H9 (cell line): ENCODE data around the gene DYRK3. TPM values are rescaled to one million over a fixed set of nuclear protein-coding genes. Genes with fewer than 3 reads are reported as not detected.

Source experiments
- DNase-seq: peaks from one replicate; pipeline ENCODE4 v3.0.0-alpha.2; 2017
- H2AFZ ChIP-seq: one replicate; pipeline ENCODE4 v1.6.1; 2013; ENCODE audit warnings: mild to moderate bottlenecking, low read length, control low read depth, moderate library complexity
- H2AK5ac ChIP-seq: 2 replicates; pipeline ENCODE4 v1.6.1; 2013; ENCODE audit warnings: low read length, control low read depth, mixed read lengths; ENCODE audit not compliant: insufficient read length
- H2BK120ac ChIP-seq: one replicate; pipeline ENCODE4 v1.6.1; 2013; ENCODE audit warnings: low read depth, mild to moderate bottlenecking, low read length, control low read depth, inconsistent platforms; ENCODE audit not compliant: poor library complexity, severe bottlenecking
- H2BK12ac ChIP-seq: 2 replicates; pipeline ENCODE4 v1.6.1; 2013; ENCODE audit warnings: low read length, control low read depth, mixed read lengths, low read depth; ENCODE audit not compliant: insufficient read length
- H2BK15ac ChIP-seq: 2 replicates; pipeline ENCODE4 v1.6.1; 2013; ENCODE audit warnings: low read depth, low read length, control low read depth
- H2BK20ac ChIP-seq: one replicate; pipeline ENCODE4 v1.6.1; 2013; ENCODE audit warnings: low read depth, mild to moderate bottlenecking, low read length, control low read depth, inconsistent platforms; ENCODE audit not compliant: poor library complexity, severe bottlenecking
- H2BK5ac ChIP-seq: 2 replicates; pipeline ENCODE4 v1.6.1; 2013; ENCODE audit warnings: low read length, control low read depth, mixed read lengths; ENCODE audit not compliant: insufficient read length
- H3K14ac ChIP-seq: 2 replicates; pipeline ENCODE4 v1.6.1; 2013; ENCODE audit warnings: low read length, control low read depth; ENCODE audit not compliant: insufficient read depth
- H3K18ac ChIP-seq: 2 replicates; pipeline ENCODE4 v1.6.1; 2013; ENCODE audit warnings: low read depth, mild to moderate bottlenecking, mixed read lengths, low read length, control low read depth; ENCODE audit not compliant: insufficient read length
- H3K23ac ChIP-seq: 2 replicates; pipeline ENCODE4 v1.6.1; 2013; ENCODE audit warnings: low read length, control low read depth, mixed read lengths, low read depth; ENCODE audit not compliant: insufficient read length
- H3K23me2 ChIP-seq: 2 replicates; pipeline ENCODE4 v1.6.1; 2013; ENCODE audit warnings: low read depth, mild to moderate bottlenecking, mixed read lengths, low read length, control low read depth; ENCODE audit not compliant: insufficient read length, poor library complexity, severe bottlenecking
- H3K27ac ChIP-seq: 2 replicates; pipeline ENCODE4 v1.5.1; 2013; ENCODE audit warnings: low read length, control low read depth, mixed read lengths, low read depth; ENCODE audit not compliant: insufficient read length
- H3K27me3 ChIP-seq: 2 replicates; pipeline ENCODE4 v1.6.1; 2013; ENCODE audit warnings: low read length, control low read depth, inconsistent platforms; ENCODE audit not compliant: insufficient read depth
- H3K4ac ChIP-seq: 2 replicates; pipeline ENCODE4 v1.6.1; 2013; ENCODE audit warnings: low read depth, mild to moderate bottlenecking, control low read depth, inconsistent platforms, low read length, moderate library complexity
- H3K4me1 ChIP-seq: 2 replicates; pipeline ENCODE4 v1.6.1; 2013; ENCODE audit warnings: low read length, control low read depth, inconsistent platforms; ENCODE audit not compliant: insufficient read depth
- H3K4me2 ChIP-seq: 2 replicates; pipeline ENCODE4 v1.6.1; 2013; ENCODE audit warnings: low read length, control low read depth, mixed read lengths; ENCODE audit not compliant: insufficient read length, insufficient read depth
- H3K56ac ChIP-seq: 2 replicates; pipeline ENCODE4 v1.6.1; 2013; ENCODE audit warnings: low read depth, mild to moderate bottlenecking, mixed read lengths, low read length, control low read depth; ENCODE audit not compliant: insufficient read length
- H3K79me1 ChIP-seq: 2 replicates; pipeline ENCODE4 v1.6.1; 2013; ENCODE audit warnings: low read depth, mild to moderate bottlenecking, moderate library complexity, low read length, control low read depth, inconsistent platforms; ENCODE audit not compliant: insufficient read depth, poor library complexity, severe bottlenecking
- H3K79me2 ChIP-seq: 2 replicates; pipeline ENCODE4 v1.6.1; 2013; ENCODE audit warnings: low read length, control low read depth, inconsistent platforms; ENCODE audit not compliant: insufficient read depth
- H3K9ac ChIP-seq: 2 replicates; pipeline ENCODE4 v1.6.1; 2013; ENCODE audit warnings: low read length, control low read depth, mixed read lengths; ENCODE audit not compliant: insufficient read length; ENCODE audit errors: extremely low read depth
- H3K9me3 ChIP-seq: one replicate; pipeline ENCODE4 v1.6.1; 2013; ENCODE audit warnings: low read depth, low read length, inconsistent platforms; ENCODE audit not compliant: control insufficient read depth
- H3T11ph ChIP-seq: one replicate; pipeline ENCODE4 v1.6.1; 2013; ENCODE audit warnings: mild to moderate bottlenecking, low read length, control low read depth, inconsistent platforms
- H4K20me1 ChIP-seq: one replicate; pipeline ENCODE4 v1.6.1; 2013; ENCODE audit not compliant: control insufficient read depth, insufficient read length, insufficient read depth
- H4K5ac ChIP-seq: 2 replicates; pipeline ENCODE4 v1.6.1; 2013; ENCODE audit warnings: low read depth, mild to moderate bottlenecking, mixed read lengths, low read length, control low read depth; ENCODE audit not compliant: insufficient read length
- H4K8ac ChIP-seq: replicated peaks from 2 replicates; pipeline ENCODE4 v1.6.1; 2013; ENCODE audit warnings: low read length, control low read depth, mixed read lengths, low read depth; ENCODE audit not compliant: insufficient read length
- H4K91ac ChIP-seq: 2 replicates; pipeline ENCODE4 v1.6.1; 2013; ENCODE audit warnings: low read depth, mild to moderate bottlenecking, moderate library complexity, mixed read lengths, low read length, control low read depth; ENCODE audit not compliant: insufficient read length
- H3K27ac Mint-ChIP-seq, 3 experiments: 2 replicates in 2 of 3; 3 replicates in 1 of 3; pipeline ENCODE4 v1.8.0; 2020 to 2021; ENCODE audit warnings: mixed read lengths in 3 of 3, mild to moderate bottlenecking in 1 of 3, moderate library complexity in 1 of 3
- H3K27me3 Mint-ChIP-seq: 2 replicates; pipeline ENCODE4 v1.8.0; 2021; ENCODE audit warnings: low read depth, mild to moderate bottlenecking, moderate library complexity, mixed read lengths
- H3K36me3 Mint-ChIP-seq, 3 experiments: 2 replicates in 2 of 3; 3 replicates in 1 of 3; pipeline ENCODE4 v1.8.0; 2020 to 2021; ENCODE audit warnings: low read depth in 3 of 3, mixed read lengths in 3 of 3; ENCODE audit not compliant: insufficient read depth in 1 of 3
- H3K4me1 Mint-ChIP-seq, 2 experiments: 2 replicates each; pipeline ENCODE4 v1.8.0; 2020; ENCODE audit warnings: mixed read lengths in 2 of 2
- H3K4me3 Mint-ChIP-seq, 2 experiments: 2 replicates in 1 of 2; 3 replicates in 1 of 2; pipeline ENCODE4 v1.8.0; 2020 to 2021; ENCODE audit warnings: mild to moderate bottlenecking in 2 of 2, mixed read lengths in 2 of 2, moderate library complexity in 1 of 2
- H3K9me3 Mint-ChIP-seq, 2 experiments: 2 replicates in 1 of 2; 3 replicates in 1 of 2; pipeline ENCODE4 v1.8.0; 2020; ENCODE audit warnings: mild to moderate bottlenecking in 2 of 2, mixed read lengths in 2 of 2, moderate library complexity in 1 of 2
- WGBS: extraction: QIAGEN DNeasy Blood & Tissue Kit; methylation state at CpG from one replicate; pipeline ENCODE4 v1.1.7; 2013; ENCODE audit warnings: missing lambda C conversion rate, low lambda C conversion rate, mixed read lengths; ENCODE audit not compliant: insufficient read length; ENCODE audit errors: extremely low coverage; 5-methylcytosine and 5-hydroxymethylcytosine counted together
- total RNA-seq: library from RNA; stranded (reverse); gene quantifications from 2 replicates; pipeline ENCODE4 v1.2.1, GENCODE V29; 2021
- TF ChIP-seq, protein P1 (sequence below): fragments of 200-600 bp; sonication (generic); conservative IDR thresholded peaks from 3 replicates; pipeline ENCODE4 v1.8.0; 2021; ENCODE audit warnings: antibody characterized with exemption, mild to moderate bottlenecking

Gene DYRK3
- total RNA-seq, 1 experiment from 2014 or later, result 4.7 TPM

DNA sequence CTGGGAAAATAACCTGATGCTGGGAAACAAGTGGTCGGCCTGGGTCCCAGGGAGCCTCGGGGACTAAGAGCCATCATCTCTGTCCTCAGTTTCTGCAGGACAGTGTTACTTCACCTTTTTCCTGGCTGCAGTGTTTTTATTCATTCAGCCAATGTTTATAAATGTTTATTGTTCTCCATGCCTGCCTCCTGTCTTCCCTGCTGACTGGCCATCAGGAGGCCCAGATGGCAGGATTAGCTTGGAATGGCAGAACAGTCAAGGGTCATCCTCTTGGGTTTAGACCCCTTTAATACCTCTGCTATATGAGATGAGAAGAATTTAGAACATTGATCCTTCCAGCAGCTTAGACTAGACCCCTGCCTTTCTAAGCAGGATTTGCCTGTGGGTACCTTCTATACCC is 62.7 kb downstream of the DYRK3 start:
- Histone ChIP-seq H2BK120ac (no peak overlapping the region), H3K9me3 (no peaks in the 10 kb centered on the region), H3K14ac (no peak overlapping the region), H3K4me2 (no peak overlapping the region), H3K27me3 (no peaks in the 10 kb centered on the region), H3K27ac (no peak overlapping the region), H3K4me1 (peaks cover 16% of the 10 kb centered on the region; the same call in 1 of the 2 replicates), H2BK5ac (no peak overlapping the region), H4K20me1 (no peaks in the 10 kb centered on the region), H4K8ac (no peak overlapping the region), H3K23me2 (no peaks in the 10 kb centered on the region), H2BK15ac (no peak overlapping the region), H4K5ac (no peak overlapping the region), H2BK20ac (no peak overlapping the region), H2AFZ (no peak overlapping the region), H3K9ac (no peak overlapping the region), H3K18ac (no peak overlapping the region), H3K79me2 (no peaks in the 10 kb centered on the region; the same call in none of the 2 replicates), H3K4ac (no peak overlapping the region), H3K79me1 (no peaks in the 10 kb centered on the region), H4K91ac (no peak overlapping the region), H2BK12ac (no peak overlapping the region), H2AK5ac (no peak overlapping the region), H3T11ph (no peak overlapping the region), H3K56ac (no peak overlapping the region), H3K23ac (no peak overlapping the region)
- no peak for DNase-seq
- H3K36me3 Mint-ChIP-seq, result peaks cover 5 to 14% (median 12%) of the 10 kb centered on the region in 3 experiments; a peak in 6 of 7 replicates
- TF ChIP-seq, protein P1, sequence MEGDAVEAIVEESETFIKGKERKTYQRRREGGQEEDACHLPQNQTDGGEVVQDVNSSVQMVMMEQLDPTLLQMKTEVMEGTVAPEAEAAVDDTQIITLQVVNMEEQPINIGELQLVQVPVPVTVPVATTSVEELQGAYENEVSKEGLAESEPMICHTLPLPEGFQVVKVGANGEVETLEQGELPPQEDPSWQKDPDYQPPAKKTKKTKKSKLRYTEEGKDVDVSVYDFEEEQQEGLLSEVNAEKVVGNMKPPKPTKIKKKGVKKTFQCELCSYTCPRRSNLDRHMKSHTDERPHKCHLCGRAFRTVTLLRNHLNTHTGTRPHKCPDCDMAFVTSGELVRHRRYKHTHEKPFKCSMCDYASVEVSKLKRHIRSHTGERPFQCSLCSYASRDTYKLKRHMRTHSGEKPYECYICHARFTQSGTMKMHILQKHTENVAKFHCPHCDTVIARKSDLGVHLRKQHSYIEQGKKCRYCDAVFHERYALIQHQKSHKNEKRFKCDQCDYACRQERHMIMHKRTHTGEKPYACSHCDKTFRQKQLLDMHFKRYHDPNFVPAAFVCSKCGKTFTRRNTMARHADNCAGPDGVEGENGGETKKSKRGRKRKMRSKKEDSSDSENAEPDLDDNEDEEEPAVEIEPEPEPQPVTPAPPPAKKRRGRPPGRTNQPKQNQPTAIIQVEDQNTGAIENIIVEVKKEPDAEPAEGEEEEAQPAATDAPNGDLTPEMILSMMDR, result no peak
- no peak overlapping the region; a peak in 1 of 5 replicates for H3K4me3 Mint-ChIP-seq
- H3K9me3 Mint-ChIP-seq, result no peaks in the 10 kb centered on the region
- peaks cover 61 to 62% of the 10 kb centered on the region in 2 experiments for H3K4me1 Mint-ChIP-seq
- WGBS, result no CpG with 5 or more reads among the region's 2 CpGs
- no peaks in the 10 kb centered on the region; the same call in 1 of the 2 replicates for H3K27me3 Mint-ChIP-seq
- no peak overlapping the region; a peak in 1 of 7 replicates for H3K27ac Mint-ChIP-seq

Other genes starting within 250 kb of the DYRK3 start
- 5.7 and 6.6 TPM in 2 replicates for gene IKBKE, start 165.1 kb upstream of the DYRK3 start, total RNA-seq
- gene RASSF5, start 128.0 kb upstream of the DYRK3 start, total RNA-seq, result 0.50 and 0.81 TPM in 2 replicates
- 32.7 and 35.8 TPM in 2 replicates for gene EIF2D, start 23.1 kb upstream of the DYRK3 start, total RNA-seq
- gene MAPKAPK2, start 49.4 kb downstream of the DYRK3 start, total RNA-seq, result 48.0 and 50.1 TPM in 2 replicates
- not detected in 2 replicates for gene IL19, start 135.2 kb downstream of the DYRK3 start, total RNA-seq
- not detected in 2 replicates for gene IL10, start 137.0 kb downstream of the DYRK3 start, total RNA-seq
- gene IL20, start 230.1 kb downstream of the DYRK3 start, total RNA-seq, result not detected in 2 replicates